GM21515 (cell line): ENCODE data around the gene FGR.
A peak's percentile ranks its signal among the peaks of the same experiment; 100 is the strongest.

Experiments
- ATAC-seq: cut with Tn5 transposase; IDR thresholded peaks from one replicate; pipeline ENCODE4 v1.9.1; 2021; ENCODE audit not compliant: unreplicated experiment

Gene FGR

DNA sequence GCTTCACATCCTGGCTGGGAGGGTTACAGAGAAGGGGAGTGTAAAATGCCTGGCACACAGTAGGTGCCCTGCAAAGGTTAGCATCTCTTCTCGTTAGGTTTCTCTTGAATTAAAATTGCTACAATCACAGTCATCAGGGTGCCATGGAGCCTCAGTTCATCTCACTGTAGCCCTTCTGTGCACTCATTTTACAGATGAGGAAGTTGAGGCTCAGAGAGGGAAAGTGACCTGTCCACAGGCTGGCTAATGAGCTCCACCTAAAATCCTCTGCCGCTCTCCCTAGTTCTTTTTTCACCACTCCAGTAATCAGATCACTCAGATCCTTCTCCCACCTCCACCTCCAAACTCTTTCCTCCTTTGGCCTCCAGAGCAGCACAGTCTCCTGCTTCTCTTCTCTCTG, 17.6 kb downstream of the FGR start:
- no peak for ATAC-seq

DNA sequence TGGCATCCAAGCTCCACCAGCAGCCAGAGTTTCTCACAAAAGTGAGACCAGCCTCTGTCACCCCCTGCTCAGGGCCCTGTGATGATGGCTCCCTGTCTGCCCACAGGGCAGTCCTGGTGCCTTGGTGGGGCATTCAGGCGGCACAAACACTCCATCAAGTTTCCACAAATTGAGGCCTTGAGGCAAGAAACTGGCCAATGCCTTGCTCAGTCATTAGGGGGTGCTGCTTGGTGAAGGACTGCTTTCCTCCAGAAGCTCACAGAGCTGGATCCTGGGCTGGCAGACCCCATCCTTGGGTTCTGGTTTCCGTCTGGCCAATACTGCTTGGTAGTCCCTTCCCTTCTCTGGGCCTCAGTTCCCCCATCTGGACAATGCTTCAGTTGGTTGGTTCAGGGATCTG, 18.5 kb downstream of the FGR start:
- no peak for ATAC-seq

DNA sequence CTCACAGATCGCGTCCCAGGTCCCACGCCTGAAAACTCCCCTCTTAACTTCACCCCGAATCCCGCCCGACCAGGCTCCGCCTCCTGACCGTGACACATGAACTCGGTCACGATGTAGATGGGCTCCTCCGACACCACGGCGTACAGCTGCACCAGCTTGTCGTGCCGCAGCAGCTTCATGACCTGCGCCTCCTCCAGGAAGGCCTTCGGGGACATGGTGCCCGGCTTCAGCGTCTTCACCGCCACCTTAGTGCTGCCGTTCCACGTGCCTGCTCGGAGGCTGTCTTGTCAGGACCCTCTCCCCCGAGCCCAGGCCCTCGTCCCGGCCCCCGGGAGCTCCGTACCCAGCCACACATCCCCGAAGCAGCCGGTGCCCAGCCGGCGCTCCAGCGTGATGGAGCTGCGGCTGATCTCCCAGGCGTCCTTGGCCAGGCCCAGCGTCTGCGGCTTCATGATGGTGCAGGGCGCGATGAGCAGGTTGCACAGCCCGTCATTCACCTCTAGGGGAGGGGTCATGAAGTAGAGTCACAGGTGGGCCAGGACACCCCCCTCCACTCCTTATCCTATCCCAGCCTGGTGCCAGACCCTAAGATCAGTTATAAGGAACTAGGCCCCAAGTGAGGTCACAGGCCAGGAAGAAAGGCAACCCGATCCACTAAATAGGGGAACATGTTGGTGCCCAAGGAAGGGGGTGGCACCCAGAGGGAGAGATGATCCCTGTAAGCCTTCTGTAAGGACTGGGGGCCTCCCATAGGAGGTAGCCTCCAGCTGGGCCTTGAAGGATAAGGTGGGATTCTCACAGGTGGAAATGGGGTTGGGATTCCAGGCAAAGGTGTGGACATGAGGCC, 19.4 kb downstream of the FGR start:
- no peak for ATAC-seq

DNA sequence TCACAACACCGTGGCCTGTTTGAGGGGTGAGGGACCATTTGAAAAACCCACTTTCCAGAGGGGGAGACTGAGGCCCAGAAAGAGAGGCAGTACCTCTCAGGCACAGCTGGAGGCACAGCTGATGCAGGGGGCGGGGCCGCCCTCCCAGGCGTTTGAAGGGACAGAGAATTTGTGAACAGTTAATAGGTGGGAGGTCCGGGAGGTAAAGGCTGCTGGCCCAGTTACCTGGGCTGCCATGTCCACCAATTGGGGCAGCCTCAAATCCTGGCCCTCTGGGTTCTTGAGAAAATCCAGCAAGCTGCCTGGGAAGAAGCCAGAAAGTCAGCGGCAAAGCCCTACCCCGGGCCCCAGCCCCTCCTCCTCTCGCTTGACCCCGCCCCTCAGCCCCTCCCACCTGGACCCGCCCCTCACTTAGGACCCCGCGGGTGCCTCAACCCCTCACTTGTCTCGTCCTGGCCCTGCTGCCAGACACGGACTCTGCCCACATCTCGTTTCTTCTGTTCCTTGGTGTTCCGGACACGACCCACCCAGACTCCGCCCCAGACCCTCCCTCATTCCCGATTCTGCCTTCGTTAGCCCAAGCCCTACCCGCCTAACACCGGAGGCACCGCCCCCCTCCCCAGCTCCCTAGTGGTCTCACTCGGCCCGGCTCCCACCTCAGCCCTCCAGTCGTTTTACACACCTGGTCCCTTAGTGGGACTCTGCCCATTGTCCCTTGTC, 20.2 kb downstream of the FGR start:
- no peak for ATAC-seq

DNA sequence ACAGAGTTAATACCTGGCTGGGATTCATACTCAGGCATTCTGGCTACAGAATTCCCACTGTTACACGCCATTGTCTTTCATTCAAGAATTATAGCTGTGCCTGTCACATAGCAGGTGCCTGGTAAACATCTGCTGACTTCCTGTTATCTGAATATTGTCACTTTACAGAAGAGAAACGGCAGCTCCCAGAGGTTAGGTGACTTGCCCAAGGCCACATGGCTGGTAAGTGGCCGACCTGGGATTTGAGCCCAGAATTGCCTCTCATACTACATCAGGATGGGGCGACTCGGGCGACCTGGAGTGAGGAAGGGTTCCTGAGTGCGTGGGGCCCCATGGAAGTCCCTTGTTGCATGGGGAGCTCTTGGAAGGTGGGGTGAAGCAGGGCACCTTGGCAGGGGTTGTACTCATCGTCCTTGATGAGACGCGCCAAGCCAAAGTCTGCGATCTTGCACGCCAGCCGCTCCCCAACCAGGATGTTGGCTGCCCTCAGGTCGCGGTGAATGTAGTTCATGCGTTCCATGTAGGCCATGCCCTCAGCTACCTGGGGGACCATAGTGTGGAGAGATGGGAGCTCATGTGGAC, 20.9 kb downstream of the FGR start:
- ATAC-seq = no peak

DNA sequence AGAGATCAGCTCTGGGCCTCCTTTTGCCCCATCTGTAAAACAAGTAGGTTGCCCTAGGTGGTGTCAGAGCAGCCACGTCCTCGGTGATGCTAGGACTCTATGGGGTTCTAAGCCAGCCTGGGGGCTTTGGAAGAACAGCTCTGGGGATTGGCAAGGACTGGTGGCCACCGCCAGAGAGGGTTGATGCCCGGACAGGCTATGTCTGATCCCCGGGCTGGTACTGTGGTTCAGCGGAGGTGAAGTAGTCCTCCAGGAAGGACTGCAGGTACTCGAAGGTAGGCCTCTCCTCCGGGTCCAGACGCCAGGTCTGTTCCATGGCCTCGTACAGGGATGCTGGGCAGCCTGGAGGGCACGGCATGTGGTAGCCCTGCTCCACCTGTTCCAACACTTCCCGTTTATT, 22.3 kb downstream of the FGR start:
- ATAC-seq = no peak

DNA sequence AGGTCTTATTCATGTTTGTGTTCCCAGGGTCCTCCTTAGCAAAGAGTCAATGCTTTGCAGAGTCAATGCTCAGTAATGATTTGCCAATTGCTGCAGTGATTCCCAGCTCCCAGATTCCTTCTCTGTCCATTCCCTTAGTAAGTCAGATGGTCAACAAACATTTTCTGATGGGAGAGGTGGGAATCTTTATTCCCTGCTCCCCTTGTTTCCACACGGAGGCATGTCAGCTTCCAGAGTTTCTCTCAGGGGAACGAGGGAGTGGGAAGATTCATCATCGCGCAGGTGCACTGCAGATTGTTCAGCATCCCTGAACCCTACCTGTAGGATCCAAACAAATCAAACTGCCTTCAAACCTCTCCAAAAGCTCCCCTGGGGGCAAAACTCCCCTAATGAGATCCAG, 23.5 kb downstream of the FGR start:
- ATAC-seq = no peak

DNA sequence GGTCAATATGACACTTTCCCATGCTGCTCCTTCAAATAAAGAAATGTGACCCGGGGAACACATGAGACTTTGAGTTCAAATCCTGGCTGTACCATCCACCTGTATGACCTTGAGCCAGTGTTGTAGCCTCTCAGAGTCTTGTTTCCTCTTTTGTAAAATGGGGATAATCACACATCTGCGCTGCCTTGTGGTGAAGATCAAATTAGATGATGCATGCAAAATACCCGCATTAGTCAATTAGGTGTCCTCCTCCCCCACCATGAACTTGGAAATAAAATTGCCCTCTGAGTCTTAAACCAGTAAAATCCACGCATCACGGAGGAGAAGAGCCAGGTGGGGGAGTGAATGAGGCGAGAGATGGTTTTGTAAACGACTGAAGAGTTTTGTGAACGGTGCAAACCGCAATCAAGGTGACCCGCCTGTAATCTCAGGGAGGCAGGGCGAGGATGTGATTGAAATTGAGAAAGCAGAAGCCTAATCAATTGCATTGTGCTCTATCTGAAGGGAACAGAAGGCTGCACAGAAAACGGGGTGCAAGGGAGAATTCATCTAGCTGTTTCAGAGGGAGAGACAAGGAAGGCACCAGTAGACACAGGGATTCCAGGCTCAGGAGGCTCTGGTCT, 25.3 kb downstream of the FGR start:
- no peak for ATAC-seq

DNA sequence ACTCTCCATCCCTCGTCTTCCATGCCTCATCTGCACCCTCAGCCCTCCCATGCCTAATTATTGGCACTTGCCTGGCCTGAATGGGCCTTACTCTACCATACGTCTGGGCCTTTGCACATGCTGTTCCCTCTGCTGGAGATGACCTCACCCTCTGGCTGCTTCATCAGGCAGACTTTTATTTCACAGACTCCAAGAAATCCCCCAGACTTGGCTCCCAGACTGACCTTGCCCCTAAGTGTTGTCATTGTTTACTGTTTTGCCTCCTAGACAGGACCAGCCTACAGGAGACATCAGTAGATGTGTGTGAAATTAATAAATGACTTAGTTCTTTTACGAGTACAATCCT, 25.8 kb downstream of the FGR start:
- ATAC-seq = no peak

DNA sequence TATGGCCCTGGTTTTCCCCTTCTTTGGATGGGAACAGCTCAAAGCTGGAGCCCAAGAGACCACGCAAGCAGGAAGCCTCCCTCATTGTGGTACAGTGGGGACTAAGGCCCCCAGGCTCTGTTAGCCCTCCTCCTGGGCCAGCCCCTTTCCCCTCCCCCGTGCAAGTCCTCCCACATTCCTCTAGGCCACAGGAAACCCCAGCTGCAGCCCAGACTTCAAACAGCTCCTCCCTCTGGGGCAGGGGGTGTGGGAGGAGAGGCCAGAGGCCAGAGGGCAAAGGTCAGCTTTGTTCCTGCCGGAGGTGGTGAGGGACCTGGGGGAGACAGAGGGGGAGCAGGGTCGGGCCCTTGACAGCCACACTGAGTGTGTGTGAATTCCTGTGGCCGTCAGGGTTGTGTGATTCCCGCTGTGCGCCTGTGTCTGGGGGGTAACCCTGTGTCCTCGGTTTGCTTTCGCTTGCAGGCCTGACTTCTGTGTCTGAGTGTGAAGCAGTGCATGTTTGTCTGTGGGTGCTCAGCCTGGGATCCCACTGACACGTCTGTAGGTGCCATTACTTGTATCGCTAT, 27.7 kb downstream of the FGR start:
- no peak for ATAC-seq

DNA sequence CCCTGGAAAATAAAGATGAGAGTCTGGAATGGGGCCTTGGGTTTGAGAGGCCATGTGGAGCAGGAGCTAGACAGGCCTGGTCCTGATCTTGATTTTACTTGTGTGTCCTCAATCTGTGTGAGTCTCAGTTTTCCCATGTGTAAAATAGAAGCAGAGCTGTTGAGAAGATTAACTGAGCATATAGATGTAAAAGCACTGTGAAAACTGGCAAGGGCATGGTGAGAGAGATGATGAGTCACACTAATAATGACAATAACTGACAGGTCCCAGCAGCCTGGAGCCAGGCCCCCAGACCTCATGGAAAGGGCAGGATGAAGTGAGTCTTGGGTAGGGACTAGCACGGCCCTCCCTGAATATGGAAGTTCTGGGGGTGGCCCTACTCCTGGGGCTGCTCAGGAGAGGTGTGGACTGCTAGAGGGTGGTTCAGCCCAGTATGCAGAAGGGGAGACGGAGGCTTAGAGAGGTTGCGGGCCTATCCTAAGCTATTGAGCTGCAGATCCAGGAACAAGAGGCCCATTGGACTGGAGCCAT, 28.2 kb downstream of the FGR start:
- no peak for ATAC-seq

DNA sequence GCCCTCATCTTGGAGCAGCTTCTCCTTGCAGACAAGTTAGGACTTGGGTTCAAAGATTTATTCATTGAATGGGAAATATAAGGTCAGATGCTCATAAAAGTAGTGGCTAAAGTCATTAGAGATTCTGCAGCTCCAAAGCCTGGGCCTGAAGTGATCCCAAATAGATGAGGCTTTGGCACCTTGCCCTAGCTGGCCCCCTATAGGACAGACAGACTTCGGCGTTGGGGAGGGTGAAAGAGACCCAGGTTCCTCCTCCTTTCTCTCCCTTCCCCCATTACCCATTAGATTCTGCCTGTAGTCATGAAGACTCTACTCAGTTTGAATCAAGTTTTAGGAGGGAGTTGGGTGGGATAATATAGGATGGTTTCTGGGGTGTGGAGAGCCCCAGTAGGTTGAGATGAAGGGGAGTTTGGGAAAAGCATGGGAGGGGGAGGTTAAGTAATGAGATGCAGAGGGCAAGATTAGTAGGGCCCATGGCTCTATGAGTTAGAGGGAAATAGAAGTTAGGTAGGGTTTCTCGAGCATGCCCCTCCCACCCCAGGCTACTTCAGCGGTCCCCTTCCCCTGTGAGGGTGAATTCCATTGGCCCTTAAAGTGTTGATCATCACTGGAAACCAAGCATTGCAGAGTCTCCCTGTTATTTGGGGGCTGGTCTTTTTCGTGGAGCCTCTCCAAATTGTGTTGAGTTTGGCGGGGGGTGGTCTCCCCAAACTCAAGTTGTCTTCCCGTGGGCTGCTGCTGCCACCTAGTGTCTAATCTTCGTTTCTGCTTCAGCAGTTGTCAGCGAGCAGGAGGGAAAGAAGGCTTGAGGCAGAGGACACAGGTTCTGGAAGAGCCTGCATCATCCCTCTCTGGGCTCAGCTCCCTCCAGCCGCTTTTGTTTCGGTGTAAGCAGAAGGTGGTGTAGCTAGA, 28.9 kb downstream of the FGR start:
- no peak for ATAC-seq

DNA sequence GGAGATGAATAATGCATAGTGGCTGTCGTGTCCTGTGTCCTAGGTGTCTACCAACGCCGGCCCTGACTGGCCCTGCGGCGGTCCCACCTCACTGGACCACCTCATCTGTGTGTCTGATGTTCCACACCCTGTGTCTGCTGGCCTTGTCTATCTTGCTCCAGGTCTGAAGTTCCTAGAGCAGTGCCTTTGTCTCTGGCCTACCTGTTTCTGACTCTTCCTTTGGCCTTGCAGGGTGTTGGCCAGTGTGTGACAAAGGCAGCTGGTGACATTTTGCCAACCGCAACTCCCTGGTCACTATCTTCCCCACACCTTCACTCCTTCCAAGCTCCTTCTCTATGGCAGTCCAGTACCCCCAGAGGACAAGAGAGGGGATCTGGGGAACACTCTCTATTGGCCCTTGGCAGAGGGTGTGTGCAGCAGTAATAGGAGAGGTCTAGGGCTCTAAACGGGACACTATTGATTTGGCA, 29.7 kb downstream of the FGR start:
- ATAC-seq = no peak

DNA sequence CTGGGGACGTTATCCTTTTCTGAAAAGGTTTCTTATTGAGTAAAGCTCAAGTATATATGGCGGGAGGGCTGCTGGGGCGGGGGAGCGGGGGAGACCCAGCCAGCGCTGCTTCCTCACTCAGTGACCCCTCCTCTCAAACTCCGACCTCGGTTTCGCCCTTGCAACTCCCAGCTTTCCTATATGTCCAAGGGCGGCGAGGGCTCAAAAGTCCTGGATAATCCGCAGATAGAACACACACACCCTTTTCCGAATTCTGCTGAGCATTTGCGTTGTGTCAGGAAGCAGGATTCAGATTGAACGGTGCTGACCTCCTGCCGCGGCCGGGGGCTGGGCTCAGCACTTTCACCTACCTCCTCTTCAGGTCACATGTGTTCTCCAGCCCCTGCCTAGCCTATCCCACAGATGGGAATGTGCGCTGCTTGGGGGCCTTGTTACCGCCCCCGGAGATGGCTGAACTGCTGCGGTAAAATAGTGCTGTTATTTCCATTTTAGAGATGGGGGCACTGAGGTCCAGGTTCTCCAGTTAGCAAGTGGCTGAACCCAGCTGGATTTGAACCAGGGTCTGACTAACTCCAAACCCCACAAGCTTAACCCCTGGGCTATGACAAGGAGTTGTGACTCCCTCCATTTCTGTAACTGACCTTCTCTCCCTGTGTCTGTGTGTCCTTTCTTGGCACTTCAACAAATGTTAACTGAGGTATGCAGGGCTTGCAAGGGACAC, 30.2 kb downstream of the FGR start:
- ATAC-seq = no peak

DNA sequence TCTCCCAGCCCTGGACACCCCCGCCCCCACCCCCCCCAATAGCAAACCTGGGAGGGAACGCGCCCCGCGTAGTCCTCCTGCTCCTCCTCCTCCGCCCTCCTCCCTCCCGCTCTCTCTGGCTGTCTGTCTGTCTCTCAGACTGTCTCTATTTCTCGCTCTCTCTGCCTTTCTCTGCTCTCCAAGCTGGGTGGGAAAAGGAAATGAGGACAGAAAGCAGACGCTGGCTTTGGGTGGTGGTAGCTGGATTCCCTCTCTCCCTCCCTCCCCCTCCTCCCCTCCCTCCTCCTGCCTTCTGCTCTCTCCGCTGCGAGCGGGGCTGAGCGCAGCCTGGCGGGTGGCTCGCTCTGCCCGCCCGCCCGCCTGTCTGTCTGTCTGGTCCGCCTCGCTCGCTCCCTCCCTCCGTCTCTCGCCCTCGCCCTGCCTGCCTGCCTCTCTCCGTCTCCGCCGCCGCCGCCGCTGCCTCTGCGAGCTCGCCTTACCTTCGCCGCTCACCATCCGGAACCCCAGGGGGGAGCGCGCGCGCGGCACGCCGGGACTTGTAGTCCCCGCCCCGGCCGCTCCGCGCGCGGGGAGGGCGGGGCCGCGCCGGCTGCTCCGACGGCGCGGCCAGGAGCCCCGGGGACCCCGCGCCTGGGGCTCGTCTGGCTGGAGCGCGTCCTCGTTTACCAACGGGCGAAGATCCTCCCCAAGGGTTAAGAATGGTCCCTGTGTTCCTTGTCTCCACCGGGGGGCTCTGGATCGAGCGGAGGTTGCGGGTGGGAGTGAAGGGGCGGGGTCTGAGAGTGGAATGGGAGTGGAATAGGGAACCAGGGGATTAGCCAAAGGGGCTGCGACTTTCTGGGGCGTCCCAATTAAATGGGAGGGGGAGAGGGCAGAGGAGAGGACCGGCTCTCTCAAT, 31.1 kb downstream of the FGR start, which contains the start of gene AHDC1:
TSS of gene AHDC1 (minus strand) at position 464 of the 898 bp plus-strand sequence. CDS start 52,029 bp downstream, outside the sequence.
- ATAC-seq = peak; percentile 42

DNA sequence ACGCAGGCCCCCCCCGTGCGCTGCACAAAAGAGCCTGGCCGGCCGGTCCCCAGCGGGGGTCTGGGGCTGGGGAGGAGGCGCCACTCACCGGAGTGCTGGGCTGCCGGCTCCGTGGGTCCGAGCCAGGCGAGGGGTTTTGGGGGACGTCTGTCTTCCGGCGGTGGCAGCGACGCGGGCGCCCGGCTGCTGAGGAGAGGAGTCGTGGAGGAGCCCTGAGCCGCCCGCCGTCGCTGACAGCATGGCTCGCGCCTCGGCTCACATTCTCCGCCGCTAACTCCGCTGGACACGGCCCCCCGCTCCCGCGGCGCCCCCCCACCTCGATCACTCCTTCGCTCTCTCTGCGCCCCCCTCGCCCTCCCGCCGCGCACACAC, 31.7 kb downstream of the FGR start:
- no peak for ATAC-seq

DNA sequence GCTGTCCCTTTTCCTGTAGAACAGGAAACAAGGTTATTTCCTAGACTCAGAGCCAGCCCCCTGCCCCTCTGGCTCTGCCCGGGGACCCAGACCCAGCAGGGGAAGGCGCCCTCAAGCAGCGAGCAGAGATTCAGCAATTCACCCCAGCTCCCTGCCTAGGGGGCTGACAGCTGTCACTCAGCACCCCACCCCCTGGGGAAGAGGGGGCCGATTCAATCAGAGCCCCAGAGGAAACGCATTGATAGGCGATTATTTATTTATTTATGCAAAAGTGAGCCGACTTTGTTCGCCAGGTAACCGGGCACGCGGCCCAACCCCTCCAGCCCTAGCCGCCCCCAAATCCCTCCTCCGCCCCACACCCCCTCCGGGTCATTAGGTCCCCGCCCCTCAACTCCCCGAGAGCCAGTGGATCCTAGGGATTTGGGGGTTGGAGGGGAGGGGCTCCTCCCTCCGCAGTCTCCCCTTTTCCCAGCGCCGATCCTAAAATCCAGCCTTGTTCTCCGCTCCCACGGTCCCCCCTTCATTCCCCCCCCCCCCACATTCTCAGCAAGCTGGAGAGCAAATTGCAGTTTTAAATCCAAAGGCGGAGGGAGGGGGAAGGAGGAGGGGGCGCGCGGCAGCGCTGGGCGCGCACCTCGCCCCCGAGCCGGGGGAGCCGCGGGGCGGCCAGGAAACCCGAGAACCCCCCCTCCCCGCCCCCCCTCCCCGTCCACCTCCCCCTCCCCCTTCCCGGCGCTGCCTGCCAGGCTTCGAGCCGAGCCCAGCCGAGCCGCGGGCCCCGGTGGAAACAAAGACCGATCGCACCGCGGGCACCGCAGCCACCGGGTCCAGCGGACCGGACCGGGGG, 32.3 kb downstream of the FGR start:
- no peak for ATAC-seq
